DMS53 (cell line): ENCODE data around the gene CFAP107.
"Not testable (repeated sequence)": the region's sequence is repeated elsewhere in the genome, so short reads cannot be mapped to it uniquely, and the experiment has no call there.

Experiments
- DNase-seq: peaks from one replicate; lab custom pipeline; 2025; lab: John Stamatoyannopoulos, UW

The CFAP107 gene

GRCh38 chr1:12745992-12746323 lies at the start of gene CFAP107:
Gene CFAP107, plus strand, starts transcription at chr1:12746200. Its CDS starts 231 bp downstream, at chr1:12746431.
- DNase-seq, result peak; percentile 16

GRCh38 chr1:12696658-12697057 lies 49.3 kb upstream of the CFAP107 start:
- no peak for DNase-seq

- no peak for DNase-seq
Observed at GRCh38 chr1:12697397-12697796, 48.6 kb upstream of the CFAP107 start.

GRCh38 chr1:12703821-12704451 lies 42.1 kb upstream of the CFAP107 start:
- no peak for DNase-seq

- no peak for DNase-seq
Observed at GRCh38 chr1:12706061-12706460, 39.9 kb upstream of the CFAP107 start.

GRCh38 chr1:12708396-12709090 lies 37.5 kb upstream of the CFAP107 start:
- DNase-seq, result no peak

GRCh38 chr1:12709091-12709491 lies 36.9 kb upstream of the CFAP107 start:
- DNase-seq, result no peak

- no peak for DNase-seq
Observed at GRCh38 chr1:12709696-12710095, 36.3 kb upstream of the CFAP107 start.

- no peak for DNase-seq
Observed at GRCh38 chr1:12711536-12711935, 34.5 kb upstream of the CFAP107 start.

GRCh38 chr1:12712076-12712475 lies 33.9 kb upstream of the CFAP107 start:
- no peak for DNase-seq

- DNase-seq, result no peak
Observed at GRCh38 chr1:12712929-12713328, 33.1 kb upstream of the CFAP107 start.

GRCh38 chr1:12713651-12714050 lies 32.3 kb upstream of the CFAP107 start:
- DNase-seq, result not testable (repeated sequence)

GRCh38 chr1:12714710-12715475 lies 31.1 kb upstream of the CFAP107 start:
- no peak for DNase-seq

GRCh38 chr1:12715896-12716437 lies 30.0 kb upstream of the CFAP107 start, which contains the start of gene AADACL3:
Gene AADACL3, plus strand, starts transcription at chr1:12716110. Its CDS starts 67 bp downstream, at chr1:12716177.
- no peak for DNase-seq

- DNase-seq, result no peak
Observed at GRCh38 chr1:12717301-12717838, 28.6 kb upstream of the CFAP107 start.

GRCh38 chr1:12722626-12723025 lies 23.4 kb upstream of the CFAP107 start:
- DNase-seq, result no peak

GRCh38 chr1:12728391-12728790 lies 17.6 kb upstream of the CFAP107 start:
- DNase-seq, result no peak

GRCh38 chr1:12730156-12730555 lies 15.8 kb upstream of the CFAP107 start:
- no peak for DNase-seq

GRCh38 chr1:12731084-12731483 lies 14.9 kb upstream of the CFAP107 start:
- not testable (repeated sequence) for DNase-seq

GRCh38 chr1:12734651-12735050 lies 11.3 kb upstream of the CFAP107 start:
- DNase-seq, result no peak

- no peak for DNase-seq
Observed at GRCh38 chr1:12738934-12739333, 7.1 kb upstream of the CFAP107 start.

GRCh38 chr1:12739613-12740012 lies 6.4 kb upstream of the CFAP107 start:
- DNase-seq, result no peak
